Measurements from ENCODE around the gene FOXA1.

FOXA1 gene

DNA sequence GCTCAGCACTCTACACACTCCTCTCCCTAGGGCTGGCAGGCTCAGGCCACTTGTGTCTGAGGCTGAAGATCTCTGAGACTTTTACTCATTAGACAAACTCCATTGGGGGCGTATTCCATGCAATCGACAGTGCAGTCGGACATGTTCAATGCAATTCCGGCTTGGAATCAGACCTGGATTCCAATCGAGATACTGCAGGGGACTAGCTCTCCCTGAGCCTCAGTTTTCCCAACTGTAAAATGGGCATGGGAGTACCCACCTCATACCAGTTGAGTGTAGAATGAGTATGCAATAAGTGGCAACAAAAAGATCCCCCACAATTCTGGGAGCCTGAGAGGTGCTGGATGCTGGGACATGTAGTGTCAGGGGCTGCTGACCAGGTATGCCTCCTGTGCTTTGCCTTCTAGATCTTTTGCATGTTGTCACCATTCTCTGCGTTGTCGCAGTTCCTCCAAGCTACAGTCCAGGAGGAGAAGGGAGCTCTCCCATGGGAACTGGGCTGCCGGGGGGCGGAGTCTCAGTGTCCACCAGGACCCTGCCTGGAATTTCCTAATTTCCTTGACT, 8.7 kb upstream of the FOXA1 start:
- Histone ChIP-seq H3K27ac (ENCODE audit: insufficient read depth, low read length, poor library complexity, severe bottlenecking) (no peak overlapping the region), H3K9me3 (ENCODE audit: control insufficient read depth, low read length) (no peaks in the 10 kb centered on the region), H3K4me1 (ENCODE audit: control insufficient read depth, insufficient read depth, low read length, poor library complexity, severe bottlenecking) (no peaks in the 10 kb centered on the region), H3K36me3 (ENCODE audit: control insufficient read depth, insufficient read depth, low read length) (no peaks in the 10 kb centered on the region), H3K27me3 (replicated peaks; ENCODE audit: control insufficient read depth, insufficient read depth, low read length, poor library complexity, severe bottlenecking) (peaks cover 17% of the 10 kb centered on the region), H3K4me3 (ENCODE audit: insufficient read depth, low read depth, low read length, poor library complexity, severe bottlenecking) (no peak overlapping the region)
- DNase-seq: no peak

DNA sequence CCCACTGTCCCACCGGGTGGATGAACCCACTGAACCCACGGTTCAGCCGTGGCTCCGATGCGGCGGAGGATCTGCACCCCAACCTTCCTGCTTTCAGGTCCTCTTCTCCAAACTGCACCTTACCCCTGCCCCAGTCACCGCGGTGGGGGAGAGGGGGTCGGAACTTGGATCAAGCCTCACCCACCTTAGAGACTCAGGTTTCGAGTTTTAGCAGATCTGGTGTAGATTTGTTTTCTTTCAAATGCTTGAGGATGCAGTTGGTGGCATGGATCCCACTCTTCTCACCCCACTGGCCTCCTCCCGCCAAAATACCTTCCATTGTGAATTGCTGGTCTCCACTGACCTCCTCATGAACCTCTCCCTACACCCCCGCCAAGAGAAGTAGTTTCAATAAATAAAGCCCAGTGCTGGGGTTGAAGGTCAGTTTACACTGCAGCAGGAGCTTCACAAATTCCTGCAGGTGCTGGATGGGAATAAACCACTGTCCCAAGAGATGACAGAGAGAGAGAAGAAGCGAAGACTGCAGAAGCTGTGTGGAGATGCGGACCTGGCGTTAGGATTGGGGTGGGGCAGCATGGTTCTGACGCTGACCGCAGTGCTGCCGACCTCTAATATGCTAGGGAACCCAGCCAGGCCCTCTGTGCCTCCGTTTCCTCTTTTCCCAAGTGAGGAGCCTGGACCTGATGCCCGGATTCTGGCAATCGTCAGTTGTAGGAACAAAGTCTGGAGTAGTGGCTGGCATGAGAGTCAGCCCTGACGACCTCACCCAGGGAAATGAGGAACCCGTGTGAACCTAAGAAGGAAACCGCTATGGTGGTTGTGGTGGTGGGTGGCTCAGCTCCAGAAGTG, 7.8 kb upstream of the FOXA1 start:
- DNase-seq: no peak
- no peaks in the 10 kb centered on the region for H3K36me3 ChIP-seq (ENCODE audit: control insufficient read depth, insufficient read depth, low read length)

DNA sequence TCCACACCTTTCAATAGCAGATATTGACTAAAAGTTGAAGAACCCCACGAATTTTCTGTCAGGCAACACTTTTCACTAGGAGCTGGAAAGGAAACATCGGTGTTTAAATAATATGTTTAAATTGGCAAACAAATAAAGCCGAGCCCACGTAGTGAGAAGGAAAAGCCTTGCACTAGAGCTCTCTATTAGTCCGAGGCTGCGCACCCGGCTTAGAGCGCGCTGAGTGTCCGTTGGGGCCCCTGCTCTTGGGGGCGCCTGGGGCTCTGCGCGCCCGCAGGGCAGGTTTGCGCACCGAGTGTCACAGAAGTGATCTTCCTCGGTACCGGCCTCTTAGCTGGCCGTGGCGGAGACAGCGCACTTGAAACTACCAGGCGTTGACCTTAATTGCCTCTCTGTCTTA, 6.8 kb upstream of the FOXA1 start:
- no peak overlapping the region for H3K4me3 ChIP-seq (ENCODE audit: insufficient read depth, low read depth, low read length, poor library complexity, severe bottlenecking)
- H3K4me1 ChIP-seq (ENCODE audit: control insufficient read depth, insufficient read depth, low read length, poor library complexity, severe bottlenecking): peaks cover 4% of the 10 kb centered on the region
- no peak overlapping the region for H3K27ac ChIP-seq (ENCODE audit: insufficient read depth, low read length, poor library complexity, severe bottlenecking)
- no peaks in the 10 kb centered on the region for H3K9me3 ChIP-seq (ENCODE audit: control insufficient read depth, low read length)
- H3K36me3 ChIP-seq (ENCODE audit: control insufficient read depth, insufficient read depth, low read length): no peaks in the 10 kb centered on the region
- H3K27me3 ChIP-seq (replicated peaks; ENCODE audit: control insufficient read depth, insufficient read depth, low read length, poor library complexity, severe bottlenecking): peaks cover 33% of the 10 kb centered on the region
- DNase-seq: no peak

More for the DNA sequence above, 7.8 kb upstream of the FOXA1 start:
- H3K27ac ChIP-seq (ENCODE audit: insufficient read depth, low read length, poor library complexity, severe bottlenecking): no peak overlapping the region
- H3K4me3 ChIP-seq (ENCODE audit: insufficient read depth, low read depth, low read length, poor library complexity, severe bottlenecking): no peak overlapping the region
- H3K9me3 ChIP-seq (ENCODE audit: control insufficient read depth, low read length): no peaks in the 10 kb centered on the region
- peaks cover 26% of the 10 kb centered on the region for H3K27me3 ChIP-seq (replicated peaks; ENCODE audit: control insufficient read depth, insufficient read depth, low read length, poor library complexity, severe bottlenecking)
- peaks cover 4% of the 10 kb centered on the region for H3K4me1 ChIP-seq (ENCODE audit: control insufficient read depth, insufficient read depth, low read length, poor library complexity, severe bottlenecking)

DNA sequence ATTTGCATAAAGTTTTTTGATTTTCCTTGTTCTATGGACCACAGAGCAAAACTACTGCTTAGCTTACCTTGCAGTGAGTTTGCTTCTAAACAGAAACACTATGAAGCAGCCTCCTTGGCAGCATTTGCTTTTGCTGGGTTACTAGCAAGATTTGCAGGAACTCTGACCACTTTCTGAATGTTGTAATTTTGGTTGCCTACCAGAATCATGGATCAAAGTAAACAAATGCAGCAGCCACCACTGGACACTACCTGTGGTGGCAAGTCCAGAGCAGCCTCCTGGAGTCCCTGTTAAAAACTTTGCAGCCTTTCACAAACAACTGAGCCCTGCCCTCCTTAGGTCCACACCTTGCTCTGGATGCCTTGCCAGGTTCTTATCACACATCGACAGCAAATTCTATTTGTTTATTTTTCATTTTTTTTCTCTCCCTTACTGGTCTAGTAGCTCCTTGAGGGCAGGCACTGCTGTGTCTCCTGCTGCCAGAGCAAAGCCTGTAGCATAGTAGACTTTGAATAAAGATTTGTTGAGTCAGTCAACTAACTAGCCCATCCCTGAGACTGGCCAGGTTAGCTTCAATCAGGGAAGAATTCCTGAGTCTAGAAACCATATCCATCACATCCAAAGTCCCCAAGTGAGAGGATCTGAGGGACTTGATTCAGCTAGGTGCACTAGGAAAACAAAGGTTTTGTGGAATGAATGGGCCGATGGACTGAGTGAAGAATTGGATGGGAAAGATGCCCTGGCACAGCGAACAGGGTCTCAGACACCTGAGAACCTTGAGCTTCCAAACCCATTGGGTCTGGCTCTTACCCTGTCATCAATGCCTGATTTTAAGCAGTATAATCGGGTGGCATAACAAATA, 6.1 kb upstream of the FOXA1 start:
- Histone ChIP-seq H3K4me3 (ENCODE audit: insufficient read depth, low read depth, low read length, poor library complexity, severe bottlenecking) (no peak overlapping the region), H3K27me3 (replicated peaks; ENCODE audit: control insufficient read depth, insufficient read depth, low read length, poor library complexity, severe bottlenecking) (peaks cover 39% of the 10 kb centered on the region), H3K9me3 (ENCODE audit: control insufficient read depth, low read length) (no peaks in the 10 kb centered on the region)

DNA sequence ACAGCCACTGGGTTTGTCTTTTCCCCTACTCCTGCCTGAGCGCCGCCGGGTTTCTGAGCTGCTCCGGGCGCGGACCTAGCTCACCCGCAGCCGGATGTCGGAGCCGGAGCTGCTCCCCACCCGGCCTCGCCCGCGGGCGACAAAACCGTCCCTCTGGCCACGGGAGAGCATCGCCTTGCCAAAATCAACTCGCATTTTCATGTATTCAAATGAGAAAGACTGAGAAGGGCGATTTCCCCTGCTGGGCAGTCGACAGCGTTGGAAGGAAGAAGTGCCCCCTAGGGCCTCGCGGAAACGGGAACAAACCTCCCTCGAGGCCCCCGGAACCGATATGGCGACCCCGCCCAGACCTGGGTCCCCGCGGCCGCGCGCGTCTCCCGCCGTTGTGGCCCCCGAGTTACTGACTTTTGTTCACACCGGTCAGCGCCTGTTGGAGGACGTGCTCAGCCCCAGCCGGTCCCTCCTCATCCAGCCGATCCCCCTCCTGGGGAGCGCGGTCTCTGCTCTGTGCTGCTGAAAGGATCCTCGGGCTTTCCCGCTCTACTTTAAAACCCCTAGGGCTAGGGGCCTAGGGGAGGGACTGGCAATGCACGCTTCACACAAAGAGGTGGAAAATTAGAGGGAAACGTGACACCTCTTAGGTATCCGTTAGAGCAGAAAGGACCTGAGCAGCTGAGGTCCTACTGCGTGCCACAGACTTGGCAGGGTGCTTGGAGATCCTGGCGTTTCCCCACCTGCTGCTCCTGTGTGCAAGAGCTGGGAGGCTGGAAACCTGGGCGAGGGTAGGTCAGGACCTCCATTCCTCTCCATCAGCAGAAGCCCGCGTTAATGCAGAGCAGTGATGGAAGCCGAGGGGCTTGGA, 4.7 kb upstream of the FOXA1 start:
- Histone ChIP-seq H3K27ac (ENCODE audit: insufficient read depth, low read length, poor library complexity, severe bottlenecking) (no peak overlapping the region), H3K4me1 (ENCODE audit: control insufficient read depth, insufficient read depth, low read length, poor library complexity, severe bottlenecking) (peaks cover 15% of the 10 kb centered on the region), H3K4me3 (ENCODE audit: insufficient read depth, low read depth, low read length, poor library complexity, severe bottlenecking) (no peak overlapping the region), H3K9me3 (ENCODE audit: control insufficient read depth, low read length) (no peaks in the 10 kb centered on the region), H3K27me3 (replicated peaks; ENCODE audit: control insufficient read depth, insufficient read depth, low read length, poor library complexity, severe bottlenecking) (peaks cover 49% of the 10 kb centered on the region), H3K36me3 (ENCODE audit: control insufficient read depth, insufficient read depth, low read length) (no peaks in the 10 kb centered on the region)
- DNase-seq: no peak

More for the DNA sequence above, 6.1 kb upstream of the FOXA1 start:
- DNase-seq: no peak
- Histone ChIP-seq H3K4me1 (ENCODE audit: control insufficient read depth, insufficient read depth, low read length, poor library complexity, severe bottlenecking) (peaks cover 6% of the 10 kb centered on the region), H3K27ac (ENCODE audit: insufficient read depth, low read length, poor library complexity, severe bottlenecking) (no peak overlapping the region), H3K36me3 (ENCODE audit: control insufficient read depth, insufficient read depth, low read length) (no peaks in the 10 kb centered on the region)

DNA sequence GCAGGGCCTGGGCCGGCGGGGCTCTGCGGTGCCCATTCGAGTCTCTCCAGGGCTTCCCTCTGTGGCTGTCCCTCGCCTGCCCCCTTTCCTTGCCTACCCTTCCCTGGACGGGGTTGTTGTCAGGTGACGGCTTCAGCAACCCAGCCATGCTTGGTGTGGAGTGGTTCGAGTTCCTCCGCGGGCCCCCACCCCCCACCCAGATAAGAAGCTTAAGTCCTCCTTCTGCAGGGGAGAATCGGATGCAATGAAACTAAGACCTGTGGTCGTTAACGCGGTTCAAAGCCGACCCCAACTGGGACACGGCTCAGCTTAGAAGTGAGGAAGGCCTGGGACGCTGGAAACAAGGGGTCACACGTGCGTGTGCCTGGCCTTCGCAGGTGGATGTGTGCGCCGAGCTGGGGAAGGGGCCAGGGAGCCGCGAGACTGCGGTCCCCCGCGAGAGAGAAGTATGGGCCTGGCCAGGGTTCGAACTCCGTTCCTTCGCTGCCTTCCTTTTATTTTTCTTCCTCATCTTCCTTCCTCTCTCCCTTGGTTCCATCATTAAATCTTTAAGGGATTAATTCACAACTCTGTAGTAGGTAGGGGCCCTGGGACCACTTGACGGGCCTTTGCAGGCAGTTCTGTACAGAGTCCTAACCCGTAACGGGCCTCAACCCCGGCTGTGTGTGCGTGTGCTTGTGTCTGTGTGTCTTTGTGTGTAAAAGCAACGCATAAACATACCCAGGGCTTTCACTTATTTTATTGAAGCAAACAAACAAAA, 3.9 kb upstream of the FOXA1 start:
- Histone ChIP-seq H3K4me1 (ENCODE audit: control insufficient read depth, insufficient read depth, low read length, poor library complexity, severe bottlenecking) (peaks cover 15% of the 10 kb centered on the region), H3K4me3 (ENCODE audit: insufficient read depth, low read depth, low read length, poor library complexity, severe bottlenecking) (no peak overlapping the region), H3K27me3 (replicated peaks; ENCODE audit: control insufficient read depth, insufficient read depth, low read length, poor library complexity, severe bottlenecking) (peaks cover 55% of the 10 kb centered on the region), H3K9me3 (ENCODE audit: control insufficient read depth, low read length) (no peaks in the 10 kb centered on the region), H3K27ac (ENCODE audit: insufficient read depth, low read length, poor library complexity, severe bottlenecking) (no peak overlapping the region), H3K36me3 (ENCODE audit: control insufficient read depth, insufficient read depth, low read length) (no peaks in the 10 kb centered on the region)
- no peak for DNase-seq

DNA sequence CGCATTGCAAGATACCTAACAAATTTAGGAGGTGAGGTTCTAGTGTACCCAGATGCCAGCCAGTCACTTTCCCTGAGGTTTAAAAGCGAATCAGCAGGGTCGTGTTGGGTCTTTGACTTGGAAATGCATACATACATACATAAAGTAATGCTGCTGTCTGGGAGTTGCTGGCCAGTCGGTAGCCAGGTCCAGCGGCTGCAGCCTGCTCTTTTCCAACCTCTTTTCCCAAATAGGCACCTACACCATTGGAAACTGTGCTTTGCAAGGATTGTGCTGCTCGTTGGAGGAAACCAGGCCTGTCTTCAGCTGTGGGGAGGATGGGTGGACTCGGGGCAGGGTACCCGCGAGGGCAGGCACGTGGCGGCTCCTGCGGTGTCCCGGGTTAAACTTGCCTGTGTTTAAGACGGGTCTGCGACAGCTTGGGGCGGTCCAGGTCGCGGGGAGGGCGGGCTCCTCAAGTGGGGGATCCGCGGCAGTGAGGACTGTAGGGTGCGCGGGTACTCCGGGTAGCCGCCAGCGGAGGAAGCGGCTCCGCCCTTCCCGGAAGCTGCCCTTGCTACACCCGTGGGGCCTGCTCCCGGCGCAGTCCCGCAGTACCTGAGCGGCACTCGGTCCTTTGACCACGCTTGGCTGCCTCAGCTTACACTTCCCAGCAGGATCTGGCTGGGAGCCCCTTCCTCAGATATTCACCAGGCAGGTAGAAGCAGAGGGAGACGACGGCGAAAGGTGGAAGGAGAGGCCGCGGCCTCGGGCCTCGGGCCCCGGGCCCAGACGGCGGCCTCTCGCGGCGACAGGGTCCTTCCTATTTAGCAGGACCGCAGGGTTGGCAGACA, 3.1 kb upstream of the FOXA1 start:
- Histone ChIP-seq H3K4me1 (ENCODE audit: control insufficient read depth, insufficient read depth, low read length, poor library complexity, severe bottlenecking) (peaks cover 15% of the 10 kb centered on the region), H3K27me3 (replicated peaks; ENCODE audit: control insufficient read depth, insufficient read depth, low read length, poor library complexity, severe bottlenecking) (peaks cover 61% of the 10 kb centered on the region), H3K36me3 (ENCODE audit: control insufficient read depth, insufficient read depth, low read length) (no peaks in the 10 kb centered on the region), H3K9me3 (ENCODE audit: control insufficient read depth, low read length) (no peaks in the 10 kb centered on the region), H3K4me3 (ENCODE audit: insufficient read depth, low read depth, low read length, poor library complexity, severe bottlenecking) (no peak overlapping the region), H3K27ac (ENCODE audit: insufficient read depth, low read length, poor library complexity, severe bottlenecking) (no peak overlapping the region)
- no peak for DNase-seq

DNA sequence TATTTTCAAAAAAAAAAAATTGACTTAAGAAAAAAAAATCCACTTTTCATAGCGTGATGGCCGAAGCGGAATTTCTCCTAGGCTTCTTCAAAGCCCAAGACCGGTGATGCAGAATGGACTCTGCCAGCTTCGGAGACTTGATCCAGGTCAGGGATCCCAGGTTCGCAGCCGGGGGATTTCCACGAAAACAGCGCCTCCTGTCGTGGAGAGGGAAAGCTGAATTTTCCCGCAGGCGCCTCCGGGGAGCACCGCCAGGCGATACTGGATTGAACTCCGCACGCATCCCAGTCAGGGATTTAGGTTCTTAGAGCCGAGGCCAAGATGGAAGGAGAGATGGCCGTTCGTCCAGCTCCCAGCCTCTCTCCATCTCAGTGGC, 2.5 kb upstream of the FOXA1 start:
- DNase-seq: no peak
- Histone ChIP-seq H3K27ac (ENCODE audit: insufficient read depth, low read length, poor library complexity, severe bottlenecking) (no peak overlapping the region), H3K36me3 (ENCODE audit: control insufficient read depth, insufficient read depth, low read length) (no peaks in the 10 kb centered on the region), H3K4me1 (ENCODE audit: control insufficient read depth, insufficient read depth, low read length, poor library complexity, severe bottlenecking) (peaks cover 15% of the 10 kb centered on the region), H3K27me3 (replicated peaks; ENCODE audit: control insufficient read depth, insufficient read depth, low read length, poor library complexity, severe bottlenecking) (peaks cover 67% of the 10 kb centered on the region), H3K4me3 (ENCODE audit: insufficient read depth, low read depth, low read length, poor library complexity, severe bottlenecking) (no peak overlapping the region), H3K9me3 (ENCODE audit: control insufficient read depth, low read length) (no peaks in the 10 kb centered on the region)
